ENCODE measurements around the gene SAP130. TPM values are rescaled to one million over a fixed set of nuclear protein-coding genes. Genes with fewer than 3 reads are reported as not detected.

Gene SAP130
- total RNA-seq, 3 donors from 2014 or later (not counting 1 experiment from before 2014, with no cell fraction given) = 33.6 to 43.7 (median 36.2) TPM

DNA sequence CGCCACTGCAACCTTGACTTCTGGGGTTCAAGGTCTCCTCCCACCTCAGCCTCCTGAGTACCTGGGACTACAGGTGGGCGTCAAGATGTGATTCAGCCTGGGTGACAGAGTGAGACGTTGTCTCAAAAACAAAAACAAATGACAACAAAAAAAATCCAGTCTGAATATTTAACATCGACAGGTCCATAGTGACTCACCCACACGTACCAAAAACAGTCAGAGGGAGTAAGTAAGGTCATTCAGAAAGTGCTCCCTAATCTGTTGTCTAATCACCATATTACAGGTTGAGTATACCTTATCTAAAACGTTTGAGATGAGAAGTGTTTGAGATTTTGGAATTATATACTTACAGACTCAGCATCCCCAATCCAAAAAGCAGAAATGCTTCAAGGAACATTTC is 24.4 kb downstream of the SAP130 start:
- Histone ChIP-seq H3K36me3 (ENCODE audit: control insufficient read depth, insufficient read depth, low read length) (peaks cover 54% of the 10 kb centered on the region), H3K4me1 (ENCODE audit: control insufficient read depth, insufficient read depth, low read length) (no peaks in the 10 kb centered on the region), H3K4me3 (ENCODE audit: low read length) (no peak overlapping the region), H3K9me3 (ENCODE audit: control insufficient read depth, insufficient read depth, low read length) (no peaks in the 10 kb centered on the region), H3K27me3 (ENCODE audit: control insufficient read depth, insufficient read depth, low read length) (no peaks in the 10 kb centered on the region), H3K27ac (ENCODE audit: low read length) (no peak overlapping the region)
- Mint-ChIP-seq H3K27ac (no peak overlapping the region), H3K4me3 (no peak overlapping the region), H3K36me3 (peaks cover 29% of the 10 kb centered on the region), H3K27me3 (ENCODE audit: low read depth in 2 of 2) (no peaks in the 10 kb centered on the region), H3K9me3 (no peaks in the 10 kb centered on the region), H3K4me1 (no peaks in the 10 kb centered on the region)
- TF ChIP-seq, protein P1, sequence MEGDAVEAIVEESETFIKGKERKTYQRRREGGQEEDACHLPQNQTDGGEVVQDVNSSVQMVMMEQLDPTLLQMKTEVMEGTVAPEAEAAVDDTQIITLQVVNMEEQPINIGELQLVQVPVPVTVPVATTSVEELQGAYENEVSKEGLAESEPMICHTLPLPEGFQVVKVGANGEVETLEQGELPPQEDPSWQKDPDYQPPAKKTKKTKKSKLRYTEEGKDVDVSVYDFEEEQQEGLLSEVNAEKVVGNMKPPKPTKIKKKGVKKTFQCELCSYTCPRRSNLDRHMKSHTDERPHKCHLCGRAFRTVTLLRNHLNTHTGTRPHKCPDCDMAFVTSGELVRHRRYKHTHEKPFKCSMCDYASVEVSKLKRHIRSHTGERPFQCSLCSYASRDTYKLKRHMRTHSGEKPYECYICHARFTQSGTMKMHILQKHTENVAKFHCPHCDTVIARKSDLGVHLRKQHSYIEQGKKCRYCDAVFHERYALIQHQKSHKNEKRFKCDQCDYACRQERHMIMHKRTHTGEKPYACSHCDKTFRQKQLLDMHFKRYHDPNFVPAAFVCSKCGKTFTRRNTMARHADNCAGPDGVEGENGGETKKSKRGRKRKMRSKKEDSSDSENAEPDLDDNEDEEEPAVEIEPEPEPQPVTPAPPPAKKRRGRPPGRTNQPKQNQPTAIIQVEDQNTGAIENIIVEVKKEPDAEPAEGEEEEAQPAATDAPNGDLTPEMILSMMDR (IDR thresholded peaks at IDR 0.05) = no peak
- no peak for ATAC-seq
- intact Hi-C loops (cut with micrococcal nuclease) = no loop called here
- 92% methylated on average over 5 of the region's 6 CpGs for WGBS (ENCODE audit: insufficient coverage)
- DNase-seq = no peak

DNA sequence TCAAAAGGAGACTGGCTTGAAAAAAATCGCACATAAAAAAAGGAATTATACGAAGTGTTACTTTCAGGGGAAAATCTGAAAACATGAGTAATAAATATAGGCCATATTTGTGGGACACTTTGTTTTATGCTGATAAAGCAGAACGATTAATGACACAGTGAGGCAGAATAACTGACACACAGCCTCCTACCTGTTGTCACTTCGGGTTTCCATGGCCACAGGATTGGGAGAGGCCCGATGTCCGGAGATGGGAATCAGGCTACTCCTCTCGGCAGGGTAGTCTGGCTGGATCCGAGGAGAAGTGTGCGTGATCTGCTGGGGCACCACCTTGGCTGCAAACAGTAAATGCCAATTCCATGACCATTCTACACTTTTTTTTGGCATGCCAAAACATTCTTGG is 31.7 kb downstream of the SAP130 start:
- Histone ChIP-seq H3K36me3 (ENCODE audit: control insufficient read depth, insufficient read depth, low read length) (peaks cover 68% of the 10 kb centered on the region), H3K4me3 (ENCODE audit: low read length) (no peak overlapping the region), H3K27ac (ENCODE audit: low read length) (no peak overlapping the region), H3K4me1 (ENCODE audit: control insufficient read depth, insufficient read depth, low read length) (no peaks in the 10 kb centered on the region), H3K27me3 (ENCODE audit: control insufficient read depth, insufficient read depth, low read length) (no peaks in the 10 kb centered on the region), H3K9me3 (ENCODE audit: control insufficient read depth, insufficient read depth, low read length) (no peaks in the 10 kb centered on the region)
- DNase-seq (no peak), ATAC-seq (no peak)
- over 99% methylated on average over 9 of the region's 9 CpGs for WGBS (ENCODE audit: insufficient coverage)
- Mint-ChIP-seq H3K27ac (no peak overlapping the region), H3K9me3 (no peaks in the 10 kb centered on the region), H3K4me1 (no peaks in the 10 kb centered on the region), H3K27me3 (ENCODE audit: low read depth in 2 of 2) (no peaks in the 10 kb centered on the region), H3K36me3 (peaks cover 32% of the 10 kb centered on the region), H3K4me3 (no peak overlapping the region)
- TF ChIP-seq, protein P1 (IDR thresholded peaks at IDR 0.05) = no peak
- intact Hi-C loops (cut with micrococcal nuclease) = no loop called here

DNA sequence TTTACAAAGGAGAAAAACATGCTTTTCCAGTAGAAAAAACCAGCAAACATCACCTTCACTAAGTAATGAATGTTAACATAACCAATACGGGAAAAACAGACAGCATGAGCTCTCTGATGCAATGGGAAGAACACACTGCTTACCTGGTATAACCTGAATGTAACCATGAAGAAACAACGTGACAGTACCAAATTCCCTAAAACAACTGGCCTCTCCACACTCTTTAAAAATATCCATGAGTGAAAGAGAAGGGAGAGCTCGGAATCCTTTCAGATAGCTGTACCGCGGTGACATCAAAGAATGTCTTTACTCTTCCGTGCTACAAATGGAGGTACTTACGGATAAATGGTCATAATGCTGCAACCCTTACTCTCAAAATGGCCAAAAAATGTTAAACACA is 32.1 kb downstream of the SAP130 start:
- Histone ChIP-seq H3K27me3 (ENCODE audit: control insufficient read depth, insufficient read depth, low read length) (no peaks in the 10 kb centered on the region), H3K9me3 (ENCODE audit: control insufficient read depth, insufficient read depth, low read length) (no peaks in the 10 kb centered on the region), H3K4me1 (ENCODE audit: control insufficient read depth, insufficient read depth, low read length) (no peaks in the 10 kb centered on the region), H3K27ac (ENCODE audit: low read length) (no peak overlapping the region), H3K4me3 (ENCODE audit: low read length) (no peak overlapping the region), H3K36me3 (ENCODE audit: control insufficient read depth, insufficient read depth, low read length) (peaks cover 67% of the 10 kb centered on the region)
- TF ChIP-seq, protein P1 (IDR thresholded peaks at IDR 0.05) = no peak
- intact Hi-C loops (cut with micrococcal nuclease) = no loop called here
- WGBS (ENCODE audit: insufficient coverage) = 95% methylated on average over 7 of the region's 7 CpGs
- H3K36me3 Mint-ChIP-seq = peaks cover 32% of the 10 kb centered on the region
- DNase-seq (no peak), ATAC-seq (no peak)
- H3K4me1 Mint-ChIP-seq = no peaks in the 10 kb centered on the region
- H3K4me3 Mint-ChIP-seq = no peak overlapping the region
- H3K27ac Mint-ChIP-seq = no peak overlapping the region
- H3K9me3 Mint-ChIP-seq = no peaks in the 10 kb centered on the region
- no peaks in the 10 kb centered on the region for H3K27me3 Mint-ChIP-seq (ENCODE audit: low read depth in 2 of 2)

DNA sequence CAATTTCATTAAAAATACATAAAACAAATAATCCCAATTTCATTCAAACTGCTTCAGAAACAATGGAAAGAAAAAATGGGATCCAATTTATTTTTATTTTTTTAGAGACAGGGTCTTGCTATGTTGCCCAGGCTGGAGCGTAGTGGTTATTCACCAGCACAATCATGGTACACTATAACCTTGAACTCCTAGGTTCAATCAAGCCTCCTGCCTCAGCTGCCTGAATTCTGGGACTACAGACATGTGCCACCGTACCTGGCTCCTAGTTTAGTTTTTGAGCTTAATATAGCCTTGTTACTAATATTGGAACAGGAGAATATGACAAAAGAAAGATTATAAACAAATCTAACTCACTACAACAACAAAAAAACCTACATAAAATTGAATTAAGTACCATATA is 34.2 kb downstream of the SAP130 start:
- no peak for DNase-seq
- no peak for ATAC-seq
- intact Hi-C loops (cut with micrococcal nuclease) = no loop called here
- peaks cover 30% of the 10 kb centered on the region for H3K36me3 Mint-ChIP-seq
- TF ChIP-seq, protein P1 (IDR thresholded peaks at IDR 0.05) = no peak
- no peak overlapping the region for H3K4me3 Mint-ChIP-seq
- no peak overlapping the region for H3K27ac ChIP-seq (ENCODE audit: low read length)
- no peaks in the 10 kb centered on the region for H3K4me1 ChIP-seq (ENCODE audit: control insufficient read depth, insufficient read depth, low read length)
- H3K27me3 Mint-ChIP-seq (ENCODE audit: low read depth in 2 of 2) = no peaks in the 10 kb centered on the region
- H3K4me1 Mint-ChIP-seq = no peaks in the 10 kb centered on the region
- no peaks in the 10 kb centered on the region for H3K27me3 ChIP-seq (ENCODE audit: control insufficient read depth, insufficient read depth, low read length)
- H3K4me3 ChIP-seq (ENCODE audit: low read length) = no peak overlapping the region
- no peak overlapping the region for H3K27ac Mint-ChIP-seq
- WGBS (ENCODE audit: insufficient coverage) = 100% methylated on average over 2 of the region's 2 CpGs
- H3K9me3 Mint-ChIP-seq = no peaks in the 10 kb centered on the region
- H3K36me3 ChIP-seq (ENCODE audit: control insufficient read depth, insufficient read depth, low read length) = peaks cover 65% of the 10 kb centered on the region
- H3K9me3 ChIP-seq (ENCODE audit: control insufficient read depth, insufficient read depth, low read length) = no peaks in the 10 kb centered on the region

Measured in natural killer cell (primary cell).